ENCODE data around the gene PRKACB.
"Not testable (repeated sequence)": the region's sequence is repeated elsewhere in the genome, so short reads cannot be mapped to it uniquely, and the experiment has no call there.

DNA sequence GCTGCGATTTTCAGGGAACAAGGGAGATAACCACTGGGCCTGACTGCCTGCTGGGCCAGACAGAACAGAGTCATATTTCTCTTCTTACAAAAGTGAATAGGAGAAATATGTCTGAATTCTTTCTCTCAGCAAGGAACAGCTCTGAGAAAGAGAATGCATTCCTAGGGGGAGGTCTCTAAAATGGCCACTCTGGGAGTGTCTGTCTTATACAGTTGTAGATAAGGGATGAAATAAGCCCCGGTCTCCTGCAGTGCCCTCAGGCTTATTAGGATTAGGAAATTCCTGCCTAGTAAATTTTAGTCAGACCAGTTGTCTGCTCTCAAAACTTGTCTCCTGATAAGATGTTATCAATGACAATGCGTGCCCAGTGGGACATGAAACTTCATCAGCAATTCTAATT, 143.3 kb downstream of the PRKACB start:
- not testable (repeated sequence) for TF ChIP-seq EZH2phosphoT487 (IDR thresholded peaks at IDR 0.05; ENCODE audit: borderline replicate concordance, low read depth, low read length)
- TF ChIP-seq, protein P1, sequence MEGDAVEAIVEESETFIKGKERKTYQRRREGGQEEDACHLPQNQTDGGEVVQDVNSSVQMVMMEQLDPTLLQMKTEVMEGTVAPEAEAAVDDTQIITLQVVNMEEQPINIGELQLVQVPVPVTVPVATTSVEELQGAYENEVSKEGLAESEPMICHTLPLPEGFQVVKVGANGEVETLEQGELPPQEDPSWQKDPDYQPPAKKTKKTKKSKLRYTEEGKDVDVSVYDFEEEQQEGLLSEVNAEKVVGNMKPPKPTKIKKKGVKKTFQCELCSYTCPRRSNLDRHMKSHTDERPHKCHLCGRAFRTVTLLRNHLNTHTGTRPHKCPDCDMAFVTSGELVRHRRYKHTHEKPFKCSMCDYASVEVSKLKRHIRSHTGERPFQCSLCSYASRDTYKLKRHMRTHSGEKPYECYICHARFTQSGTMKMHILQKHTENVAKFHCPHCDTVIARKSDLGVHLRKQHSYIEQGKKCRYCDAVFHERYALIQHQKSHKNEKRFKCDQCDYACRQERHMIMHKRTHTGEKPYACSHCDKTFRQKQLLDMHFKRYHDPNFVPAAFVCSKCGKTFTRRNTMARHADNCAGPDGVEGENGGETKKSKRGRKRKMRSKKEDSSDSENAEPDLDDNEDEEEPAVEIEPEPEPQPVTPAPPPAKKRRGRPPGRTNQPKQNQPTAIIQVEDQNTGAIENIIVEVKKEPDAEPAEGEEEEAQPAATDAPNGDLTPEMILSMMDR (conservative IDR thresholded peaks at IDR 0.05; ENCODE audit: low read length) = not testable (repeated sequence)
